ENCODE measurements around the gene ARMC5. TPM values are rescaled to one million over a fixed set of nuclear protein-coding genes. Genes with fewer than 3 reads are reported as not detected.

The ARMC5 gene
- total RNA-seq, 1 experiment from 2014 or later = 10.1 TPM

DNA sequence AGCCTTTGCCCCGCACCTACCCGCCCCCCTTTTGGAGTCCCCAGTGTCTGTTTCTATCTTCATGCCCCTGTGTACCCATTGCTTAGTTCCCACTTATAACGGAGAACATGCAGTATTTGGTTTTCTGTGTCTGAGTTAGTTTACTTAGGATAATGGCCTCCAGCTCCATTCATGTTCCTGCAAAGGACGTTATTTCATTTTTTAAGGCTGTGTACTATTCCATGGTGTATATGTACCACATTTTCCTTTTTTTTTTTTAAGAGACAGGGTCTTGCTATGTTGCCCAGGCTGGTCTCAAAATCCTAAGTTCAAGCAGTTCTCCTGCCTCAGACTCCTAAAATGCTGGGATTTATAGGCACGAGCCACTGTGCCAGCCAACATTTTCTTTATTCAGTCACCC, 8.6 kb downstream of the ARMC5 start:
- CTCF ChIA-PET = interaction anchor here (2.4 kb wide), 1 partner anchor 7 kb away, joined by 10 read pairs; no protein-coding TSS in a partner anchor
- POLR2A ChIA-PET = interaction anchor here (1.0 to 1.9 kb wide), 2 partner anchors 8 to 40 kb away, joined by 3 to 5 read pairs; partner anchors contain the start of gene RUSF1
- no TSS peak for BruUV-seq (replicated peaks)

DNA sequence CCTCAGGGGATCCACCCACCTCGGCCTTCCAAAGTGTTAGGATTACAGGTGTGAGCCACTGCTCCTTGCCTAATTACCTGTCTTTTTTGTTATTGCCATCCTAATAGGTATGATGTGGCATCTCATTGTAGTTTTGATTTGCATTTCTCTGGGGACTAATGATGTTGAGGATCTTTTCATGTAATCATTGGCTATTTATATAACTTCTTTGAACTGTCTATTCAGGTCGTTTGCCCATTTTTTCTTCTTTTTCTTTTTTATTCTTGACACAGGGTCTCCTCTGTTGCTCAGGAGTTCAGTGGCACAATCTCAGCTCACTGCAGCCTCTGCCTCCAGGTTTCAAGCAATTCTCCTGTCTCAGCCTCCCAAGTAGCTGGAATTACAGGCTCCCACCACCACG, 11.3 kb downstream of the ARMC5 start:
- Mint-ChIP-seq H3K4me3 (ENCODE audit: unreplicated experiment) (no peak overlapping the region), H3K27ac (ENCODE audit: low read depth, unreplicated experiment) (no peak overlapping the region), H3K4me1 (ENCODE audit: insufficient read depth, unreplicated experiment) (peaks cover 22% of the 10 kb centered on the region), H3K36me3 (ENCODE audit: insufficient read depth, unreplicated experiment) (peaks cover 7% of the 10 kb centered on the region), H3K27me3 (ENCODE audit: insufficient read depth, unreplicated experiment) (no peaks in the 10 kb centered on the region), H3K9me3 (ENCODE audit: unreplicated experiment) (no peaks in the 10 kb centered on the region)
- ChIA-PET CTCF (interaction anchor here (0.6 to 1.0 kb wide), 2 partner anchors 10 to 240 kb away, joined by 3 to 10 read pairs; no protein-coding TSS in a partner anchor), POLR2A (interaction anchor here (1.3 kb wide), 1 partner anchor 11 kb away, joined by 5 read pairs; the partner anchor contains the start of gene ARMC5)
- DNase-seq (ENCODE audit: unreplicated experiment) = no peak
- BruUV-seq (replicated peaks) = TSS peak; percentile 40
- intact Hi-C loops (cut with micrococcal nuclease) = no loop called here
- TF ChIP-seq, protein P1, sequence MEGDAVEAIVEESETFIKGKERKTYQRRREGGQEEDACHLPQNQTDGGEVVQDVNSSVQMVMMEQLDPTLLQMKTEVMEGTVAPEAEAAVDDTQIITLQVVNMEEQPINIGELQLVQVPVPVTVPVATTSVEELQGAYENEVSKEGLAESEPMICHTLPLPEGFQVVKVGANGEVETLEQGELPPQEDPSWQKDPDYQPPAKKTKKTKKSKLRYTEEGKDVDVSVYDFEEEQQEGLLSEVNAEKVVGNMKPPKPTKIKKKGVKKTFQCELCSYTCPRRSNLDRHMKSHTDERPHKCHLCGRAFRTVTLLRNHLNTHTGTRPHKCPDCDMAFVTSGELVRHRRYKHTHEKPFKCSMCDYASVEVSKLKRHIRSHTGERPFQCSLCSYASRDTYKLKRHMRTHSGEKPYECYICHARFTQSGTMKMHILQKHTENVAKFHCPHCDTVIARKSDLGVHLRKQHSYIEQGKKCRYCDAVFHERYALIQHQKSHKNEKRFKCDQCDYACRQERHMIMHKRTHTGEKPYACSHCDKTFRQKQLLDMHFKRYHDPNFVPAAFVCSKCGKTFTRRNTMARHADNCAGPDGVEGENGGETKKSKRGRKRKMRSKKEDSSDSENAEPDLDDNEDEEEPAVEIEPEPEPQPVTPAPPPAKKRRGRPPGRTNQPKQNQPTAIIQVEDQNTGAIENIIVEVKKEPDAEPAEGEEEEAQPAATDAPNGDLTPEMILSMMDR (IDR thresholded peaks at IDR 0.05; ENCODE audit: unreplicated experiment) = no peak

More for the DNA sequence above, 8.6 kb downstream of the ARMC5 start:
- Mint-ChIP-seq H3K27ac (ENCODE audit: low read depth, unreplicated experiment) (no peak overlapping the region), H3K9me3 (ENCODE audit: unreplicated experiment) (no peaks in the 10 kb centered on the region), H3K4me3 (ENCODE audit: unreplicated experiment) (no peak overlapping the region), H3K36me3 (ENCODE audit: insufficient read depth, unreplicated experiment) (peaks cover 27% of the 10 kb centered on the region), H3K27me3 (ENCODE audit: insufficient read depth, unreplicated experiment) (no peaks in the 10 kb centered on the region), H3K4me1 (ENCODE audit: insufficient read depth, unreplicated experiment) (peaks cover 16% of the 10 kb centered on the region)
- intact Hi-C loops (cut with micrococcal nuclease) = no loop called here
- TF ChIP-seq, protein P1 (IDR thresholded peaks at IDR 0.05; ENCODE audit: unreplicated experiment) = no peak
- no peak for DNase-seq (ENCODE audit: unreplicated experiment)

DNA sequence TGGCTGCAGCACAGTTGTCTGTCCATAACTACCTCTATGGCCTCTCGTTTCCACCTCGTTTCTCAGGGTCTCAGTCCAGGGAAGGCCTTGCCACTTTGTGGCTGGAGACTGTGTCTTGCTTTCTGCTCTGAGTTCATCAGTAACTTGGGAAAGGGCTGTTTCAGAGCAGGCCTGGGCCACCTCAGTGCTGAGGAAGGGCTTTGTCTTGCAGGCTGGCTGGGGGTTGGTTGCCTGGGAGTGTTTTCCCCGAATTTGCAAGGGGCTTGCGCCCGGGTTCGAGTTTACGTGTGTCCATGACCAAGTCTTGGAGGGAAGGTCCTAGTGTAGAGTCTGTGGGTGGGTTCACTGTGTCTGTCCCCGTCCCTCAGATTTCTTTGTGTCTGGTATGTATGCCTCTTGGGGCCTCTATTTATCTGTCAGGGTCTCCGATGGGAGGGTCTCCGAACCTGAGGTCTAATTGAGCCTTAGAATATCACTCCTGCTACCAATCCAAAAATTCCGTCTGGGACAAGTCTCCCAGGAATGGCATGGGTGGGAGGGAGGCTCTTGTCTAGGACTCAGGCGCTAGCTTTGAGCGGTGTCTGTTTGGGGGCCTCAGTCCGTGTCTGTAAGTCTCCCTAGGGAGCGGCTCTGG, 12.1 kb downstream of the ARMC5 start:
- peaks cover 22% of the 10 kb centered on the region for H3K4me1 Mint-ChIP-seq (ENCODE audit: insufficient read depth, unreplicated experiment)
- no peaks in the 10 kb centered on the region for H3K27me3 Mint-ChIP-seq (ENCODE audit: insufficient read depth, unreplicated experiment)
- H3K4me3 Mint-ChIP-seq (ENCODE audit: unreplicated experiment) = peak overlapping the region; percentile 91
- ChIA-PET CTCF (interaction anchor here (0.5 to 1.1 kb wide), 5 partner anchors 11 to 310 kb away, joined by 3 to 10 read pairs (median 4); no protein-coding TSS in a partner anchor), POLR2A (interaction anchor here (1.3 kb wide), 1 partner anchor 12 kb away, joined by 5 read pairs; the partner anchor contains the start of gene ARMC5)
- no peaks in the 10 kb centered on the region for H3K9me3 Mint-ChIP-seq (ENCODE audit: unreplicated experiment)
- BruUV-seq (replicated peaks) = no TSS peak
- intact Hi-C loops (cut with micrococcal nuclease) = no loop called here
- peak overlapping the region; percentile 71 for H3K27ac Mint-ChIP-seq (ENCODE audit: low read depth, unreplicated experiment)
- DNase-seq (ENCODE audit: unreplicated experiment) = no peak
- TF ChIP-seq, protein P1 (IDR thresholded peaks at IDR 0.05; ENCODE audit: unreplicated experiment) = no peak
- no peaks in the 10 kb centered on the region for H3K36me3 Mint-ChIP-seq (ENCODE audit: insufficient read depth, unreplicated experiment)

DNA sequence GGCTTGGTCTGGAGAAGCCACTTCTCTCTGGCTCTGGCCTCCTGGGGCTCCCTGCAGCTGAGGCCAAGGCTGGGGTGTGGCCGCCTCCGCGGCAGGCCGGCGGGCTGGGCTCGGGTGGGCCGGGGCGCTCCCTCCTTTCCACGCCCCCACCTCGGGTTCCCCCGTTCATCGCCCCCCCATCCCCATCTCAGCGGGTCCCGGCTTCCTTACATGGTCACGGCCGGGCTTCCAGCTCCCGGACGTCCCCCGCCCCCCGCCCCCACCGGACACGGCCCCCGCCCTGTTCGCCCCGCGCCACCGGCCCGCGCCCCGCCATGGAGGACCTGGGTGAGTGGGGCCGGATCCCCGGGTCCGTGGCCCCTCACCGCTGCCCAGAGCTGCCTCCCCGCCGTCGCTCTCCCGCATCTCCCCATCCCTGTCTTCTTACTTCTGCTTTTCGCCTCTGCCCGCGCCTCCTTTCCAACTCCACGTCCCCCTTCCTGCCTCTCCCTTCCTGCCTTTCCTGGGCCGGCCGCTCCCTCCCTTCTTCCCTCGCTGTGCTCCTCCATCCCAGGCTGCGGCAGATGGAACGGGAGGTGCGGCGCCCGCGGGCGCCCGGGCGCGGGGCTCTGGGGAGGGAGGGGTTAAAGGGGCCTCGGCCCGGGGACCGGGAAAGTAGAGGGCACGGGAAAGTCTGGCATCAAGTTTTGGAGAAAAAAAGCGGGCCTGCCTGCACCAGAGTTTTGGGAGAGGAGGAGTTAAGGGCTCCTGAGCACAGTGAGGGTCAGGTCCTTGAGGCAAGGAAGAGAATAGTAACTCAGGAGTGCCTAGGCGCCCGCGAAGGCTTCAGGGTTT, 12.8 kb downstream of the ARMC5 start, which contains the start of gene TGFB1I1:
Gene TGFB1I1, plus strand, starts transcription at position 278 of the 834 bp plus-strand sequence. Its CDS starts 37 bp downstream, at position 315.
- CTCF ChIA-PET = interaction anchor here (0.5 to 3.5 kb wide), 3 partner anchors 11 to 35 kb away, joined by 4 to 14 read pairs (median 5); no protein-coding TSS in a partner anchor
- peak within 1 kb of the TSS; percentile 89 for H3K27ac Mint-ChIP-seq (ENCODE audit: low read depth, unreplicated experiment)
- peaks cover 22% of the 10 kb centered on the region for H3K4me1 Mint-ChIP-seq (ENCODE audit: insufficient read depth, unreplicated experiment)
- POLR2A ChIA-PET = interaction anchor here (1.3 kb wide), 1 partner anchor 13 kb away, joined by 5 read pairs; the partner anchor contains the start of gene ARMC5
- H3K9me3 Mint-ChIP-seq (ENCODE audit: unreplicated experiment) = no peaks in the 10 kb centered on the region
- intact Hi-C loops (cut with micrococcal nuclease) = no loop called here
- peak within 1 kb of the TSS; percentile 91 for H3K4me3 Mint-ChIP-seq (ENCODE audit: unreplicated experiment)
- TF ChIP-seq, protein P1 (IDR thresholded peaks at IDR 0.05; ENCODE audit: unreplicated experiment) = no peak
- H3K27me3 Mint-ChIP-seq (ENCODE audit: insufficient read depth, unreplicated experiment) = no peaks in the 10 kb centered on the region
- peak; percentile 55 for DNase-seq (ENCODE audit: unreplicated experiment)
- BruUV-seq (replicated peaks) = no TSS peak
- H3K36me3 Mint-ChIP-seq (ENCODE audit: insufficient read depth, unreplicated experiment) = no peaks in the 10 kb centered on the region
